HepG2 (cell line): ENCODE results near the gene SGCD. TPM values are rescaled to one million over a fixed set of nuclear protein-coding genes. Genes with fewer than 3 reads are reported as not detected.

ENCODE experiments used
- ATAC-seq: fragments of 200-7000 bp; cut with Tn5 transposase; 3 replicates; pipeline ENCODE4 v1.9.1; 2020; ENCODE audit warnings: mild to moderate bottlenecking, moderate library complexity
- BruUV-seq: library from RNA; stranded (reverse); fragments of 400-500 nt; replicated peaks from 2 replicates; lab custom pipeline; 2021; lab: Mats Ljungman, UMichigan
- CTCF ChIA-PET: fragments of 300-600 bp; formaldehyde crosslinking; extraction: SDS; loops from one replicate; lab custom pipeline; 2021; ENCODE audit warnings: low total read pairs, inconsistent platforms, low intra/inter-chr PET ratio; lab: Yijun Ruan, JAX
- POLR2A ChIA-PET: fragments of 350-600 bp; sonication (Branson Sonifier 250); formaldehyde crosslinking; loops from one replicate; lab custom pipeline; 2020; ENCODE audit warnings: antibody characterized with exemption, inconsistent platforms; lab: Yijun Ruan, JAX
- DNase-seq: peaks from one replicate; pipeline ENCODE4 v3.0.0-alpha.2; 2015; ENCODE audit warnings: low spot score
- FAIRE-seq: peaks from 3 replicates; lab custom pipeline; 2011; peaks lifted over from hg19 to GRCh38; lab: Jason Lieb, UNC
- H2AFZ ChIP-seq: one replicate; pipeline ENCODE4 v1.6.1; 2011; ENCODE audit warnings: low read length, inconsistent platforms
- H3K27ac ChIP-seq: fragments of 300-600 bp; 3 replicates; pipeline ENCODE4 v1.8.0; 2011; ENCODE audit warnings: mixed run types, mild to moderate bottlenecking, mixed read lengths, low read length, inconsistent platforms; ENCODE audit not compliant: insufficient read depth; ENCODE audit errors: extremely low read length
- H3K27me3 ChIP-seq, 2 experiments: fragments of 200-600 bp in 1 of 2; 2 replicates in 1 of 2; 3 replicates in 1 of 2; pipeline versions ENCODE4 v1.6.0 to v1.8.0; 2011; ENCODE audit warnings: low read length in 2 of 2, mild to moderate bottlenecking in 2 of 2, moderate library complexity in 2 of 2, inconsistent platforms in 1 of 2; ENCODE audit not compliant: insufficient read depth in 2 of 2, control insufficient read depth in 1 of 2
- H3K36me3 ChIP-seq, 2 experiments: fragments of 200-600 bp in 1 of 2; replicated peaks in 1 of 2; 2 replicates in 1 of 2; 3 replicates in 1 of 2; pipeline versions ENCODE4 v1.5.1 to v1.8.0; 2011; ENCODE audit warnings: low read length in 2 of 2, inconsistent platforms in 1 of 2; ENCODE audit not compliant: insufficient read depth in 2 of 2, control insufficient read depth in 1 of 2
- H3K4me1 ChIP-seq: 2 replicates; pipeline ENCODE4 v1.5.1; 2012; ENCODE audit warnings: low read length, inconsistent platforms; ENCODE audit not compliant: insufficient read depth
- H3K4me2 ChIP-seq: 2 replicates; pipeline ENCODE4 v1.6.0; 2011; ENCODE audit warnings: low read depth, low read length, inconsistent platforms
- H3K4me3 ChIP-seq, 3 experiments: fragments of 200-600 bp in 1 of 3; sonication (generic), shearing (Covaris generic) in 1 of 3; replicated peaks in 1 of 3; 2 replicates each; pipeline ENCODE4 v1.5.1; 2011 to 2016; ENCODE audit warnings: low read length in 3 of 3, inconsistent platforms in 2 of 3, low read depth in 2 of 3, mild to moderate bottlenecking in 2 of 3, control low read depth in 1 of 3, mixed read lengths in 1 of 3; ENCODE audit not compliant: insufficient read depth in 1 of 3
- H3K79me2 ChIP-seq: one replicate; pipeline ENCODE4 v1.6.1; 2011; ENCODE audit warnings: low read length, inconsistent platforms; ENCODE audit not compliant: insufficient read depth
- H3K9ac ChIP-seq: 2 replicates; pipeline ENCODE4 v1.6.0; 2011; ENCODE audit warnings: mild to moderate bottlenecking, low read depth, low read length, inconsistent platforms; ENCODE audit not compliant: insufficient read depth
- H3K9me3 ChIP-seq: 2 replicates; pipeline ENCODE4 v1.5.1; 2012; ENCODE audit warnings: mild to moderate bottlenecking, low read length
- H4K20me1 ChIP-seq: 2 replicates; pipeline ENCODE4 v1.6.0; 2011; ENCODE audit warnings: inconsistent platforms, mild to moderate bottlenecking, low read length, moderate library complexity; ENCODE audit not compliant: insufficient read depth
- CBX1 ChIP-seq: IDR thresholded peaks from one replicate; pipeline ENCODE4 v1.6.1; 2016; ENCODE audit warnings: antibody characterized with exemption, low read depth
- CBX2 ChIP-seq, 2 experiments: fragments of 200-600 bp in 1 of 2; sonication (generic); formaldehyde crosslinking in 1 of 2; IDR thresholded peaks; 2 replicates each; pipeline versions ENCODE4 v1.7.0 to v1.8.1; 2018 to 2022; ENCODE audit warnings: low read depth in 2 of 2, low read length in 1 of 2, mild to moderate bottlenecking in 1 of 2, missing genetic modification reagents in 1 of 2
- HMG20A ChIP-seq: IDR thresholded peaks from 2 replicates; pipeline ENCODE4 v1.6.1; 2016; ENCODE audit warnings: borderline replicate concordance
- NFE2L1 ChIP-seq: sonication (generic); formaldehyde crosslinking; IDR thresholded peaks from 2 replicates; pipeline ENCODE4 v1.4.0; 2020; ENCODE audit warnings: missing genetic modification reagents, mild to moderate bottlenecking, borderline replicate concordance
- RARA ChIP-seq: IDR thresholded peaks from 2 replicates; pipeline ENCODE4 v1.6.1; 2016; ENCODE audit warnings: missing genetic modification reagents, missing compliant biosample characterization
- SRSF4 ChIP-seq: fragments of 200-400 bp; formaldehyde crosslinking; IDR thresholded peaks from one replicate; pipeline ENCODE4 v1.6.1; 2018; ENCODE audit warnings: mild to moderate bottlenecking, low read depth, low read length, moderate library complexity; ENCODE audit not compliant: poor library complexity, severe bottlenecking
- ZNF33A ChIP-seq: sonication (generic); formaldehyde crosslinking; IDR thresholded peaks from 2 replicates; pipeline ENCODE4 v1.5.1; 2020; ENCODE audit warnings: missing genetic modification reagents, mild to moderate bottlenecking, moderate library complexity, borderline replicate concordance
- ZNF577 ChIP-seq: sonication (generic); formaldehyde crosslinking; IDR thresholded peaks from 2 replicates; pipeline ENCODE4 v1.4.0; 2020; ENCODE audit warnings: mild to moderate bottlenecking, low read depth, missing genetic modification reagents, borderline replicate concordance
- WGBS: methylation state at CpG from one replicate; pipeline ENCODE4 v1.1.6; 2017; ENCODE audit warnings: low lambda C conversion rate; 5-methylcytosine and 5-hydroxymethylcytosine counted together
- in situ Hi-C: cut with HindIII; loops from 2 replicates; pipeline ENCODE4 v1.10.0; 2017; ENCODE audit warnings: low pct_unique_long_range_greater_than_20kb; ENCODE audit not compliant: extremely low pct_ligation_motif_present
- intact Hi-C: fragments of 100-400 bp; cut with micrococcal nuclease; formaldehyde crosslinking; loops from one replicate; pipeline ENCODE4 v1.10.0; 2022; ENCODE audit not compliant: unreplicated experiment
- polyA plus RNA-seq, 8 experiments: library from polyadenylated mRNA; depleted of rRNA in 3 of 8; stranded (reverse) in 7 of 8; unstranded in 1 of 8; fragments of >200 nt; fragmentation: Illumina TruSeq in 4 of 8; extraction: Trizol in 4 of 8; gene quantifications; 2 replicates each; pipeline versions ENCODE4 v1.2.1 to v1.2.3, GENCODE V29; 2011 to 2016; ENCODE audit warnings: low read depth in 4 of 8, missing spikeins in 1 of 8, mixed read lengths in 1 of 8; ENCODE audit not compliant: insufficient read depth in 1 of 8
- total RNA-seq, 5 experiments: library from RNA; depleted of rRNA; stranded (reverse); fragments of >200 nt; fragmentation: Illumina TruSeq; extraction: Trizol; gene quantifications; 2 replicates each; pipeline ENCODE4 v1.2.3, GENCODE V29; 2016; ENCODE audit warnings: low read depth in 1 of 5
- TF ChIP-seq, protein P1 (sequence below): sonication (generic); formaldehyde crosslinking; IDR thresholded peaks from 2 replicates; pipeline ENCODE4 v1.8.1; 2023; ENCODE audit warnings: mild to moderate bottlenecking, missing genetic modification reagents
- TF ChIP-seq, protein P2 (sequence below): IDR thresholded peaks from 2 replicates; pipeline ENCODE4 v1.6.1; 2018; ENCODE audit warnings: missing genetic modification reagents
- TF ChIP-seq, protein P3 (sequence below), 2 experiments: IDR thresholded peaks; 2 replicates each; pipeline ENCODE4 v1.6.1; 2011 to 2012; ENCODE audit warnings: low read length in 2 of 2, borderline replicate concordance in 1 of 2, low read depth in 1 of 2, mild to moderate bottlenecking in 1 of 2, moderate library complexity in 1 of 2

Gene SGCD
- total and polyA plus RNA-seq, 2 of the 13 experiments (the other 11 are each of a cell fraction or from before 2014, with no cell fraction given) = not detected

DNA sequence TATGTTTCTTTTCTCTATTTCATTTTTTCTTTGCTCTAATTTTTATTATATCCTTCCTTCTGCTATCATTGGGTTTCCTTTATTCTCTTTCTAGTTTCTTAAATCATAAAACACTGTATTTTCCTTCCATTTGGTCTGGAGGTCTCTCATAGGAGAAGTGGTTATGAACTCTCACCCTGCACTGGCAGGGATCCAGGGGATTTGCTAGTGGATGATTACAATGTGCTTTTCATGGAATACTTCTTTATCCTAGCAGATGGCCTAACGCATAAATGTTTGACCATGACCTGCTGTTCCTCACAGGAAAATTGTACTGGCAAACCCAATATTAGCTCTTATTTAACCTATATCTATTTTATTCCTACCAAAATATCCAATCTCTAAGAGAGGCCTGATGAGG is 31.5 kb upstream of the SGCD start (continued):
- no peak for TF ChIP-seq ZNF33A (CRISPR knock-in tag)

DNA sequence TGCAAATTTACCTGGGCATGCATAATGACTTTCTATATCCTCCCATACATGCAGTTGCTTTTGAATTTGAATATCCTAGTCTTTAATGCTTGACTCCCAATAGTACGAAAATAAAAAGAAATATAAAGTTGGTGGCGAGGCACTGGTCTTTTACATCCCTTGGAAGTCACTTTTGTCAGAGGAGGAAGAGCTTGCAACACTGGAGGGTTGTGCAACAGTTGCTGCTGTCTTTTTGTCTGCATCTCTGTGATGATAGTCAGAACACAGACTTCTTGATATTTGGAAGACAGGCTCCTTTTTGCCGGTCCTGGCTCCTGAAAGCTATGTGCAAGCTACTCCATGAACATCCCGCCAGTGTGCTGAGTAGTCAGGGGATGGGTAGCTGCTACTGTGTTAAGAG is 16.8 kb upstream of the SGCD start:
- Histone ChIP-seq H4K20me1 (no peaks in the 10 kb centered on the region), H3K27ac (no peak overlapping the region), H3K4me3 (no peak overlapping the region), H3K27me3 (no peaks in the 10 kb centered on the region), H3K4me1 (no peaks in the 10 kb centered on the region), H2AFZ (no peak overlapping the region), H3K9me3 (peaks cover 20% of the 10 kb centered on the region), H3K9ac (no peak overlapping the region), H3K79me2 (no peaks in the 10 kb centered on the region), H3K4me2 (no peak overlapping the region), H3K36me3 (no peaks in the 10 kb centered on the region)
- ATAC-seq (no peak), FAIRE-seq (no peak), DNase-seq (no peak)
- ChIA-PET CTCF (no interaction called here), POLR2A (no interaction called here)
- intact Hi-C loops (no loop called here), in situ Hi-C loops (no loop called here)
- TF ChIP-seq RARA (CRISPR knock-in tag) (no peak), NFE2L1 (CRISPR knock-in tag) (no peak), HMG20A (CRISPR knock-in tag) (no peak), SRSF4 (no peak), CBX1 (no peak), ZNF577 (no peak), CBX2 (IDR thresholded peaks at IDR 0.05; ENCODE audit: low read depth, low read length) (no peak), CBX2 (CRISPR knock-in tag; IDR thresholded peaks at IDR 0.05; ENCODE audit: low read depth) (no peak)
- TF ChIP-seq, protein P1, sequence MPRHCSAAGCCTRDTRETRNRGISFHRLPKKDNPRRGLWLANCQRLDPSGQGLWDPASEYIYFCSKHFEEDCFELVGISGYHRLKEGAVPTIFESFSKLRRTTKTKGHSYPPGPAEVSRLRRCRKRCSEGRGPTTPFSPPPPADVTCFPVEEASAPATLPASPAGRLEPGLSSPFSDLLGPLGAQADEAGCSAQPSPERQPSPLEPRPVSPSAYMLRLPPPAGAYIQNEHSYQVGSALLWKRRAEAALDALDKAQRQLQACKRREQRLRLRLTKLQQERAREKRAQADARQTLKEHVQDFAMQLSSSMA (CRISPR knock-in tag) = no peak
- TF ChIP-seq, protein P2, sequence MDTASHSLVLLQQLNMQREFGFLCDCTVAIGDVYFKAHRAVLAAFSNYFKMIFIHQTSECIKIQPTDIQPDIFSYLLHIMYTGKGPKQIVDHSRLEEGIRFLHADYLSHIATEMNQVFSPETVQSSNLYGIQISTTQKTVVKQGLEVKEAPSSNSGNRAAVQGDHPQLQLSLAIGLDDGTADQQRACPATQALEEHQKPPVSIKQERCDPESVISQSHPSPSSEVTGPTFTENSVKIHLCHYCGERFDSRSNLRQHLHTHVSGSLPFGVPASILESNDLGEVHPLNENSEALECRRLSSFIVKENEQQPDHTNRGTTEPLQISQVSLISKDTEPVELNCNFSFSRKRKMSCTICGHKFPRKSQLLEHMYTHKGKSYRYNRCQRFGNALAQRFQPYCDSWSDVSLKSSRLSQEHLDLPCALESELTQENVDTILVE (CRISPR knock-in tag) = no peak
- TF ChIP-seq, protein P3, sequence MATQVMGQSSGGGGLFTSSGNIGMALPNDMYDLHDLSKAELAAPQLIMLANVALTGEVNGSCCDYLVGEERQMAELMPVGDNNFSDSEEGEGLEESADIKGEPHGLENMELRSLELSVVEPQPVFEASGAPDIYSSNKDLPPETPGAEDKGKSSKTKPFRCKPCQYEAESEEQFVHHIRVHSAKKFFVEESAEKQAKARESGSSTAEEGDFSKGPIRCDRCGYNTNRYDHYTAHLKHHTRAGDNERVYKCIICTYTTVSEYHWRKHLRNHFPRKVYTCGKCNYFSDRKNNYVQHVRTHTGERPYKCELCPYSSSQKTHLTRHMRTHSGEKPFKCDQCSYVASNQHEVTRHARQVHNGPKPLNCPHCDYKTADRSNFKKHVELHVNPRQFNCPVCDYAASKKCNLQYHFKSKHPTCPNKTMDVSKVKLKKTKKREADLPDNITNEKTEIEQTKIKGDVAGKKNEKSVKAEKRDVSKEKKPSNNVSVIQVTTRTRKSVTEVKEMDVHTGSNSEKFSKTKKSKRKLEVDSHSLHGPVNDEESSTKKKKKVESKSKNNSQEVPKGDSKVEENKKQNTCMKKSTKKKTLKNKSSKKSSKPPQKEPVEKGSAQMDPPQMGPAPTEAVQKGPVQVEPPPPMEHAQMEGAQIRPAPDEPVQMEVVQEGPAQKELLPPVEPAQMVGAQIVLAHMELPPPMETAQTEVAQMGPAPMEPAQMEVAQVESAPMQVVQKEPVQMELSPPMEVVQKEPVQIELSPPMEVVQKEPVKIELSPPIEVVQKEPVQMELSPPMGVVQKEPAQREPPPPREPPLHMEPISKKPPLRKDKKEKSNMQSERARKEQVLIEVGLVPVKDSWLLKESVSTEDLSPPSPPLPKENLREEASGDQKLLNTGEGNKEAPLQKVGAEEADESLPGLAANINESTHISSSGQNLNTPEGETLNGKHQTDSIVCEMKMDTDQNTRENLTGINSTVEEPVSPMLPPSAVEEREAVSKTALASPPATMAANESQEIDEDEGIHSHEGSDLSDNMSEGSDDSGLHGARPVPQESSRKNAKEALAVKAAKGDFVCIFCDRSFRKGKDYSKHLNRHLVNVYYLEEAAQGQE (IDR thresholded peaks at IDR 0.05; ENCODE audit: borderline replicate concordance in 1 of 2, low read depth in 1 of 2, low read length in 2 of 2) = no peak
- WGBS = 0% methylated on average over 2 of the region's 4 CpGs
- no TSS peak for BruUV-seq
